Choroid plexus epithelial cell (primary cell): ENCODE measurements around the gene EDN1.

ENCODE experiments used
- DNase-seq: peaks from one replicate; pipeline ENCODE4 v3.0.0-alpha.2; 2010; ENCODE audit warnings: low read depth
- H3K4me3 ChIP-seq: 2 replicates; pipeline ENCODE4 v1.5.1; 2011; ENCODE audit warnings: low read depth, mild to moderate bottlenecking, control low read depth, low read length, moderate library complexity
- CTCF ChIP-seq: conservative IDR thresholded peaks from 2 replicates; pipeline ENCODE4 v1.5.1; 2011; ENCODE audit warnings: low read depth, mild to moderate bottlenecking, control low read depth, inconsistent platforms, low read length, moderate library complexity

EDN1 gene

GRCh38 chr6:12298017-12298978 is 8.1 kb downstream of the EDN1 start:
- no peak for DNase-seq
- TF ChIP-seq CTCF = no peak
- H3K4me3 ChIP-seq = no peak overlapping the region

GRCh38 chr6:12298995-12299394 is 8.8 kb downstream of the EDN1 start:
- no peak for DNase-seq
- TF ChIP-seq CTCF = no peak
- H3K4me3 ChIP-seq = no peak overlapping the region

GRCh38 chr6:12301018-12301417 is 10.9 kb downstream of the EDN1 start:
- no peak for DNase-seq
- H3K4me3 ChIP-seq = no peak overlapping the region
- TF ChIP-seq CTCF = no peak

- no peak for DNase-seq
- no peak for TF ChIP-seq CTCF
- no peak overlapping the region for H3K4me3 ChIP-seq
Observed at GRCh38 chr6:12304487-12304886, 14.3 kb downstream of the EDN1 start.

DNA sequence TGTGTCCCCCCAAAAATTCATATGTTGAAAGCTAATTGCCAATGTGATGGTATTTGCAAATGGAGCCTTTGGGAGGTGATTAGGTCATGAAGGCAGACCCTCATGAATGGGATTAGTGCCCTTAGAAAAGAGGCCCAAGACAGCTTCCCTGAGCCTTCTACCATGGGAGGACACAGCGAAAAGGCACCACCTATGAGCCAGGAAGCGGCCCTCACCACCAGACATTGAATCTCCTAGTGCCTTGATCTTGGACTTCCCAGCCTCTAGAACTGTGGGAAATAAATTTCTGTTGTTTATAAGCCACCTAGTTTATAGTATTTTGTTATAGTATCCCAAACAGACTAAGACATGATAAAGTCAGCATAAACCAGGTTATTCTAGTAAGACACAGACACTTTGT is 18.9 kb downstream of the EDN1 start:
- TF ChIP-seq CTCF = no peak
- DNase-seq = no peak
- no peak overlapping the region for H3K4me3 ChIP-seq

GRCh38 chr6:12311106-12311505 is 20.9 kb downstream of the EDN1 start:
- peak; percentile 42 for TF ChIP-seq CTCF
- H3K4me3 ChIP-seq = no peak overlapping the region
- peak; percentile 43 for DNase-seq

DNA sequence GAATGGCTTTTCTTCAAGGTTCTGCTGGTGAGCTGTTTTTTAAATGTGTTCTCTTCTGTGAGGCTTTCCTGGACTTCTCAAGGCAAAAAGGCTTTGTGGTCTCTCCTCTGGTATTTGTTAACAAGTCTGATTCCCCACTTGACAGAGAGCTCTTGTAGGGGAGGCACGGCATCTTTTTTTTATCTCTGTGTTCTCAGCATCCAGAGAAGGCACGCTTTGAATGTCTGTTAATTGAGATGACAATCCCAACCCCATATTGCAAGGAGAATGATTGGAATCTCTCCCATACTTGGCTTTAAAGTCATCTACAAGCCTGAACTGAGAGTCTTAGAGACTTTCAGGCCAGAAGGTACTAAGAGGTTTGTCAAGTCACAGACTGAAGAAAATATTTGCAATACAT is 22.6 kb downstream of the EDN1 start:
- no peak for TF ChIP-seq CTCF
- no peak overlapping the region for H3K4me3 ChIP-seq
- DNase-seq = no peak
